Stimulated activated CD8-positive, alpha-beta memory T cell treated with anti-CD3 and anti-CD28 coated beads, Interleukin-7, amount 100 ng/mL, for 24 hours (primary cell): ENCODE measurements around the gene SLC25A52.
"Not testable (repeated sequence)": the region's sequence is repeated elsewhere in the genome, so short reads cannot be mapped to it uniquely, and the experiment has no call there.

ENCODE experiments used
- DNase-seq: peaks from one replicate; pipeline ENCODE4 v3.0.0-alpha.2; 2020; ENCODE audit warnings: low read depth

Gene SLC25A52, protein sequence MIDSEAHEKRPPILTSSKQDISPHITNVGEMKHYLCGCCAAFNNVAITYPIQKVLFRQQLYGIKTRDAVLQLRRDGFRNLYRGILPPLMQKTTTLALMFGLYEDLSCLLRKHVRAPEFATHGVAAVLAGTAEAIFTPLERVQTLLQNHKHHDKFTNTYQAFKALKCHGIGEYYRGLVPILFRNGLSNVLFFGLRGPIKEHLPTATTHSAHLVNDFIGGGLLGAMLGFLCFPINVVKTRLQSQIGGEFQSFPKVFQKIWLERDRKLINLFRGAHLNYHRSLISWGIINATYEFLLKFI

DNA sequence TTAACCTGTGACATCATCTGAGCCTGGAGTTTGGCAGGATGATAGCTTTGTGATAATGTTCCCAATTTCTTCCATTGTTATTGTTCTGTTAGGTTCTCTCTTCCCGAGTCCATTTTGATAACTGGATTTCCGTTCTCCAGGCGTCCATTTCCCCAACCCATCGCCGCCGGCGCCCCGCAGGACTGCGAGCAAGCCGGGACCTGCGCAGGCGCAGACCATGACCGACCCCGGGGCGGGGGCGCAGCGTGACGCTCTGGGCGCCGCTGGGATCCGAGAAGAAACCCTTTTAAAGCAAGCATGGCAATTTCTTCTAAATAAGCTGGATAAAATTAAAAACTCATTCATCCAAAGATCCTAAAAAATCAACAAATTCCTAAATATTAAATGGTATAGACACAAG, at the start of gene SLC25A52:
TSS of gene SLC25A52 (minus strand) at position 186 of the 400 bp plus-strand sequence. CDS start 219 bp downstream, outside the sequence.
- DNase-seq, result no peak

DNA sequence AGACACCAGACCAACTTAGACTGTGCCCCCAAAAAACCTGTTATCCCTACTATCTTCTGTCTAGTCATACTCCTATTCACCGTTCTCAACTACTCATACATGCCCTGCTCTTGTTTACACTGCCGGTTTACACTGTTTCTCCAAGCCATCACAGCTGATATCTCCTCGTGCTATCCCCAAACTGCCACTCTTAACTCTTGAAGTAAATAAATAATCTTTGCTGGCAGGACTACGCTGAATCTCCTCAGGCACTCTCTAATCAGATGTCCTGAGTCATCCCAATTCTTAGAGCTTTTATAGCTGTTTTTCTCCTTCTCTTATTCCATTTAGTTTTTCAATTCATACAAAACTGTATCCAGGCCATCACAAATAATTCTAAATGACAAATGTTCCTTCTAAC, 48.4 kb upstream of the SLC25A52 start:
- DNase-seq, result not testable (repeated sequence)

DNA sequence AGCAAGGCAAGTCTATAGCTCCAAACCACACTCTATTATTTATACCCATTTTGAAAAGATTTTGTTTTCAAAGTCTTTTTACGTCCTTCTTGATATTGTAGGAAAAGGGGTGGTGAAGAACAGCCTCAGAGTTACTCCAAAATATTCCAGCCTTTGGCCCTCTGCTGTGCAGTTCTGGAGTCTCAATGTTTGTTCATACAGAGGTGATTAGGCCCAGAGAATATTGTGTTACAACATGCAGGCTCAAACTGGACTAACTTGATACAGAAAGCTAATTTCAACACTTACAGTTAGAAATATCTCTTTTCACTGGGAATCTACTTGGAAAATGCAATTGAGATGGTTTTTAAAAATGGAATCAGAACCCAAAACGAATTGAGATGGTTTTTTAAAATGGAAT, 40.4 kb upstream of the SLC25A52 start:
- no peak for DNase-seq

DNA sequence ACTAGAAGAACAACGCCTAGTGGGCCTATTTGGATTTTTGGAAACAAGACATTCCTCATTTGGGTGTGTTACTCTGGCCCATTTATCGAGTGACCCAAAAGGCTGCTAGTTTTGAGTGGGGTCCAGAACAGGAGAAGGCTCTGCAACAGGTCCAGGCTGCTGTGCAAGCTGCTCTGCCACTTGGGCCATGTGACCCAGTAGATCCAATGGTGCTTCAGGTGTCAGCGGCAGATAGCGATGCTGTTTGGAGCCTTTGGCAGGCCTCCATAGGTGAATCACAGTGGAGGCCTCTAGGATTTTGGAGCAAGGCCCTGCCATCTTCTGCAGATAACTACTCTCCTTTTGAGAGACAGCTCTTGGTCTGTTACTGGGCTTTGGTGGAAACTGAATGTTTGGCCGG, 38.6 kb upstream of the SLC25A52 start:
- DNase-seq, result not testable (repeated sequence)

DNA sequence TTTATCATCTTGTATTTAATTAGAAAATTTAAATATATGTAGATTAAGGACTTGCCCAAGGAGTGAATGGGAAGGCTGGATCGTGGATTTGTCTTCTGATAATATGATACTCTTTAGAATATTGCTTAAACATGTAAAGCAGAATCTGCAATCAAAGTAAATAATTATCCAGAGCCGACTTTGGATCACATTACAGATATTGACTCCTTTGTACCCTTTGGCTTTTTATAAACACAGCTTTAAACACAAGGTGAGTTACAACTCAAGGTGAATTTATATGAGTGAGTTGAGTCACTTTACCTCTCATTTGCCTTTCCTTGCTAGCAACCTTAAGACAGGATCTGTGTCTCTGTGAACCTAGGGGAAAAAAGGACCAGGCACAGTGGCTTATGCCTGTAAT, 37.7 kb upstream of the SLC25A52 start:
- no peak for DNase-seq

DNA sequence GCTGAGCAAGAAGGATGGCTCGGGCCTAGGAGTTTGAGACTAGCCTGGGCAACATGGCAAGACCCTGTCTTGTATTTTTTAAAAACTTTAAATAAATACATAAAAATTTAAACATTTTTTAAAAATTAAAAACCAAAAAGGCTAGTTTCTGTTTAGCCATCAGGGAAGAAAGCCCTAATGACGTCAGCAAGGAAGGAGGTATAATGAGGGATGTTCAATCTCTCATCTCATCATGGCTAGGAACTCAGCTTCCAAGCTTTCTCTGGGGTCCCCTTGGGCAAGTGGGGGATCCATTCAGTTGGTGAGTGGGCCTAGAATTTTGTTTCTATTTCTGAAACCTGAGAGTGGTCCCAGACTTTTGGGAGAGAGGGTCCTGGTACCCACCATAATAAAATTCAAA, 35.1 kb upstream of the SLC25A52 start:
- DNase-seq, result no peak

DNA sequence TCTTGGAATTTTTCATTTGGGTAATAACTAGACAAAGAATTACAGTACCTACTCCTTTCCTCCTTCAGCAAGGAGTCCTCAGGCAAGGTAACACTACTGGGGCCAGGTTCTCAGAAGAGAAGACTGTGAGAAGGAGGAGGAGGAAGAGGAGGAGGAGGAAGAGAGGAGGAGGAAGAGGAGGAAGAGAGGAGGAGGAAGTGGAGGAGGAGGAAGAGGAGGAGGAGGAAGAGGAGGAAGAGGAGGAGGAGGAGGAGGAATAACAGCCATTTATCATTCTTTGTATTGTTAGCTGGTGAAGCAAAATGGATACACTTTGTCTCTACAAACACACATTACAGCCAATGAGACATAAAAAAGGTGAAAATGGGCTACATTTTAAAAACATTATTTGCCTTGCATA, 32.9 kb upstream of the SLC25A52 start:
- DNase-seq, result no peak

DNA sequence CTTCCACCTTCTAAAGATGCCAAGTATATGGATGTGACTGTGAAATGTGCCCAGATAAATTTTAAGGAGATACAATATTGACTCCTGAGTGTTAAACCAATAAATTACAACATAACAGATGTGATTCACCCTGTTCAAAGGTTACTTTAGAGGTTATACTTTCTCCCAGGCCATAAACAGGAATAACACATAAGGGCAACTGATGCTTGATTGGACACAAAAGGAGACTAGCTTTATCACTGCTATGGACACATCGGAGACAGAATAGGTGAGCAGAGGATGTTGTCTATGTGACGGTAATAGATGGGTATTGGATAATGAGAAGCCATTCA, 31.9 kb upstream of the SLC25A52 start:
- DNase-seq, result no peak

DNA sequence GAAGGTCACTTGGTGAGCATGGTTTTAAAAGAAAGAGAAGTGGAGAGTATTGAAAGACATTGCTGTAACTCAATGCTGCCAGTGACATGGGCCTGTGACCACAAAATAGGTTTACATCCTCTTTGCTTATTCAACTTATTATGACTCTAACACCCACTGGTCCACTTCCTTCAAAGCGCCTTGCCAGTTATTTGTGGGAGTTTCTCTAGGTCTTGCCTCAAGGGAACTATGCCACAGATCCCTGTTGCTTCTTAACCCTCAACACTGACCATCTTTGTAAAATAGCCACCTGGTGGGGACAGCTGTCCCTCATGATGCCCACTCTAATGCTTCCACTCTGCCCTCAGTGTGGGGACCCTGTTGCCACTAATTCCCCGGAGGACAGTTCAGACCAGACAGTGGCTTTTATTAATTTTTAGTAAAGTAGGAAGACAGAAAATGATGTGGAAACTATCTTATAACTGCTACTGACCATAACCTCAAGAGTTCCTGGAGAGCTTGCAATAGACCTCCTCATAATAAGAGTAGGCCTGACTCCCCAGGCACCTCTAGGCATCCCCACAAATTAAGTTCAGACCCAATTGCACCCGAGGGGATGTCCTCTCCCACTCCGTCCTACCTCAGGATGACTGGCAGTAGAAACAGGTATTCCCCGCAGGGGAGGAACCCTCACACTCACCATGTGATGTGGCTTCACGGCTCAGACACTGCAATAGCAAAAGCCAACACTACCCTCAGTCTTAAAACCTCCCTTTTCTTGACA, 31.3 kb upstream of the SLC25A52 start:
- no peak for DNase-seq

DNA sequence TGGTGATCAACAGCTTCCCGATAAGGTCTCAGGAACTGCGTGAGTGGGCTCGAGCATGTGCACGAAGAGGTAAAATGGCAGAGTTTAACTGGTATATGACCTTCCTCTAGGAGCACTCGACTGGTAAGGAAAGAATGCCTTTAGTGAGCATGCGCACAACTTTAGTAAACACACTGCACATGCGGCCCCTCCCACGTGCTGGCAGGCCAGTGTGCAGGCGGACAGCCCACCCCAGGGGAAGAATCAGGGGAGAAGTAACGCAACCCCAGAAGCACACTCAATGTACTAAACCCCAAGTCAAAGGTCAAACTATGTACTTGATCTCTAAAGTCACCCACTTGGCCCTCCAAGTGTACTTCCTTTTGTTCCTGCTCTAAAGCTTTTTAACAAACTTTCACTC, 28.7 kb upstream of the SLC25A52 start:
- no peak for DNase-seq

DNA sequence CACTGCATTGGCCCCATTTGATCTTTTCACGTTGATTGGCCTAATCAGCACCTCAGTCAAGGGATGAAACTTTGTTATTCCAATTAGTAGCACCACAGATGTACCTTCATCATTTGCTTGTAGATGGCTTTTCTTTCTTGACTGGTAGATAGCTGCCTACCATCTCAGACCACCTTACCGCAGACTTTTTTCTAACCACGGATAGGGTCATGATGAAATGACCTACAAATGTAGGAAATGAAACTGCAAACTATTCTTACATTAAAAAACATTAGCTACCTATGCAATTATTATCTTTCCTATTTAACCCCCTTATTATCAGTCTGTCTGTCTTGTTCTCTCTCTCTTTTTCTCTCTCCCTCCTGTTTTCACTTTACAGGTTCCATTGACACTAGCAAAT, 22.4 kb upstream of the SLC25A52 start:
- no peak for DNase-seq

DNA sequence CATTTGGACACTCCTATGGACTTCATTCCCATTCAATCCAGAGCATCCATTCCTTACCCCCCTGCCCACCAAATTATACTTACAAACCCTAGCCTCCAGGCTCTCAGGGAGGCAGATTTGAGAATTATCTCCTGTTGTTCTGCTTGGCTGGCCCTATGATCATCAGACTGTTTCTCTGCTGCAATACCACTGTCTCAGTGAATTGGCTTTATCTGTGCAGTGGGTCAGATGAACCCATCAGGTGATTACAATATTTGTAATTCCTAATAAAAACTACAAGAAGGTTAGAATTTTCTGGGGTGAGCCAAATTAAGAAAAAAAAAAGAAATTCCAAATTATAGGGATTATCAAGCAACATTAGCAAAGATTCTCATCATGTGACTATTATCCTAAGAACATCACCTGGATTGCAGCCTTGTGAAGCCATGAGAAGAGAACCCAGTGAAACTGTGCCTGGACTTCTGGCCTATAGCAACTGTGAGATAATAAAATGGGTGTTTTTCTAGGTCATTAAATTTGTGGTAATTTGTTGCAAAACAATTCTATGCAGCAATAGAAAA, 17.8 kb upstream of the SLC25A52 start:
- no peak for DNase-seq

DNA sequence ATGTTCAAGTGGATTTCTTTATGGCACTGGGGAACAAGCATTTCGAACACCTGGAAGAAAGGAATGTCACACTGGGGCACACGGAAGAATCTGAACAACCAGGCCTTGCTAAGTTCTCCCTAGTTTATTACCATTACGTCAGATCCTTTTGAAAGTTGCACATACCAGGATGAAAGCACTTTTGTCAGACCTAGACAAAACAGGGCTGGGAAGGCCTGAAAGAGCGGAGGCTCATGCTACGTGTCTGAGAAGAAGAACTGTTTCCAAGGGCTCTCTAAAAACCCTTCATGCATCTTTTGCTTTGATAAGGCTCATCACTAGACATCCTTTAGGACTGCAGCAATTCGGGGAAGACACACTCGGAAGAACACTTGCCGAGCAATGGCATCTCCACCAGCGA, 15.4 kb upstream of the SLC25A52 start:
- no peak for DNase-seq

DNA sequence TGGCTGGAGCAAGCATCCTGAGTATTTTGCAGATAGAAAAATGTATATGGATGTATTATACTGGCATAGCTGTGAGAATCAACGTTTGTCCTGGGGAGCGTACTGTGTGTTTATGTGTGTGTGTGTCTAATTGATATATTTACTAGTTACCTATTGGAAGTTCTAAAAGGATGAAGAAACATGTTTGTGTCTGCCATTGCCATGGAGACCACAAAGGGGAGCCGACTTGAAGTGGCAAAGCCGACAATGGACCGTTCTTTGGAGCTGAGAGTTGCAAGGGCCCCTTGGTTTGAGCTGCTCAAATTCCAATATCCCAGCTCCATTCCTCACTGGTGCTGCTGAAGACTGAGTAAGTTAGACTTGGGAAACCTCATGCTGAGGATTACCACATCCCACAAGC, 14.3 kb upstream of the SLC25A52 start:
- no peak for DNase-seq

DNA sequence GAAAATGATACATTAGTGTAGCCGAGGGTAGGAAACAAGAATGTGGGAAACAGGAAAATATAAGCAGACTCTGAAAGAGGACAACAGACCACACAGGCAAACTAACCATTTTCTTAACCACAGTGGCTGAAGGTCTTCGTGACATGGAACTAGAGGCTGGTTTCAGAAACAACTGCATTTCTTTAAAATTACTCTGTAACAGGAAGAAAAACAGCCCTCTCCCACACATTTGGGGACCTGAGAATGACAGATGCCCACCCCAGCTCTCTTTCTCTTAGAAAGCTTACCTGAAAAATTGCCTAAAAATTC, 13.8 kb upstream of the SLC25A52 start:
- DNase-seq, result no peak

DNA sequence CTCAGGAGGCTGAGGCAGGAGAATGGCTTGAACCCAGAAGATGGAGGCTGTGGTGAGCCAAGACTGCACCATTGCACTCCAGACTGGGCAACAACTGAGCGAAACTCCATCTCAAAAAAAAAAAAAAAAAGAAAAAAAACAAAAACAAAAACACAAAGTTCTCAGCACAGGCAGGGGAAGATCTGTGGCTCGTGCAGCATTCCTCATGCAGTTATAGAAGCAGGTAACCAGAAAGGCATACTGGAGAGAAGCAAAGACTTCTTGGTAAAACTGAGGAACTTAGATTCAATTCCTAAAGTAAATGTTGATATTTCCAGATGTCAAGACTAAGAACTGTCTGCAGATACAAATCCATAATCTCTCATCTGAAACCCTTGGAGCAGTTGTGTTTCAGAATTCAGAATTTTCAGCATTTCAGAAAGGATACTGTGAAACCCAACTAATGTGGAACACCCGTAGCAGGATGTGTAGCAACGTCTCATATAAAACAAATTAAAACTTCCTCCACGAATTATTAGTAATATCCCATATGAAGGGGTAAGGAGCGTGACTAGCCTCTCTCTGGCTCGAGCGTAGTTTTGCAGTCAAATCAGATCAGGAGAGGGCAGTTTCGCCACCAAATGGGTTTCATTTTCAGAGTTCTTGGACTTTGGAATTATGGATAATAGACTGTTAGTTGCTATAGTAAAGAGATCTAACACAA, 13.2 kb upstream of the SLC25A52 start:
- DNase-seq, result no peak

DNA sequence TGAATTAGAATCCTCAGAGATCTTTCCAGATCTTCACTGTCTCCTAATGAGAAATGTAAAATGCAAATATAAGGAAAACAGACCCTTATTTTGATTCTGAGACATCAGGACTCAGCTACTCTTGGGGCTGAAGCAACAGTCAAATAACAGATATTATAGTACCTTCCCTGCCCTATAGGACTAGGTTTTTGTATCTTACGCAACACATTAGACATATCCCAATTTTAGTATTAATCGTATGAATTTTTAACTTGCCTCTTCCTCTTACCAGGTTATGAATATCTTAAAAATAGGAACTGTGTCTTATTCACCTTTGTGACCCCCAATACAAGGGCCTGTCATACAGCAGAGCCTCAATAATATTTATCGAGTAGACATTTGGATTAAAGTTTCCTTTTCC, 12.0 kb upstream of the SLC25A52 start:
- DNase-seq, result no peak

DNA sequence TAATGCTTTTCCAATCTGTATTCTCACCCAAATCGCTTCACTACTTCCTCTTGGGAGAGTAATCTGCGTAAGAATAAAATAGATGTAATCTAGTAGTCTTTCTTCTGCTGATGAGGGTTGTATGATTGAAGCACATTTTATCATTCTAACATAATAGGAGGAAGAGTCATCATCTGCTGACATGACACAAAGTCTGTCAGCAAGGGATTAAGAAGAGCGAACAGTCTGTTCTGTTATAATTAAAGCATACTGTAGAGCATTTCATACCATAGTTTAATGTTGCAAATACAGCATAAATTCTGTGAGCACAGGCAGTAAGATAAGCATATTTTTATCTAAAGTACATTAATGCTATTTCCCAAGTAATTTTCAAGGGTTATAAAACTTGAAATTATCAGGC, 10.4 kb downstream of the SLC25A52 start:
- no peak for DNase-seq

DNA sequence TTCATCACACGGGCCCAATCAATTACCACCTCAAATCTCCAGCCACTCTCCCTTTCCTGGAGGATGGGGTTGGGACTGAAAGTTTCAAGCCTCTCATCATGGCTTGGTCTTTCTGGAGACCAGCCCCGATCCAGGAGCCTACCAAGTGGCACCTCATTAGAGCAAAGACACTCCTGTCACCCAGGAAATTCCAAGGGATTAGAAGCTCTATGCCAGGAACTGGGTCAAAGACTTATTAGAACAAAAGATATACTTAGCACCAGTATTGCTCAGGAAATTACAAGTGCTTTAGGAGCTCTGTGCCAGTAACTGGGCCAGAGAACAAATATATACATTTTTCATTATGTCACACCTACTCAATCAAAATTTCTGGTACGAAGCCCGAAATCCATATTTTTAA, 14.3 kb downstream of the SLC25A52 start:
- DNase-seq, result no peak

DNA sequence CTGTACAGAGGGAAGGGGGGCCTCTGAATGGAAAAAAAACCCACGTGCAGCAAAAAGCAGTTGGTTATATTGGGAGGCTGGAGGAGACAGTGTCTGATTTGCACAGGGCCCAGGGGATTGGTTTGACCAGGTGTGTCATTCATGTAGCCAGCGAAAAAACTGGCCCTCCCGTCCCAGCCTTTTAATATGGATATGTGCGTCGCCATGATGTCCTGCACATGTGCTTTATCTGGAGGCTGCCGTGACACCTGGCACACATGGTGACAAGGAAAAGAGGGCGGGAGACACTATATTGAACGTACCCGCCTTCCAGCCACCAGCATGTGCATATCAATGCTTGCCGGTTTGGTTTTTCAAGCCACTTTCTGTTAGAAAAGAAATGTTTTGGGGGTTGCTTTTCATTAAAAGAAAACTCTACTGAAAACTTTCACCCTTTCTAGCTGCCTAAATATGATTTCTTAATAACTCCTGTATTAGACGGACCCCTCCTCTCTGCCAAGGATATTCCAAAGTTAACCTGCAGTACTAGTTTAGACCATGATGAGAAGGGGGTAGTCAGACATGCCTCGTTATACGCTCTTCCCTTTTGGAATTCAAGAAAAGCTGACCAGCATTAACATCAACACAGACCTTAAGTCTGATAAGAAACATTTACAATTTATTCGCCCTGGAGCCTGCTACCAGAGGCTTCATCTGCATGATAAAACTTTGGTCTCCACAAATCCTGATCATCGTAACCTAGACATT, 16.2 kb downstream of the SLC25A52 start:
- no peak for DNase-seq

DNA sequence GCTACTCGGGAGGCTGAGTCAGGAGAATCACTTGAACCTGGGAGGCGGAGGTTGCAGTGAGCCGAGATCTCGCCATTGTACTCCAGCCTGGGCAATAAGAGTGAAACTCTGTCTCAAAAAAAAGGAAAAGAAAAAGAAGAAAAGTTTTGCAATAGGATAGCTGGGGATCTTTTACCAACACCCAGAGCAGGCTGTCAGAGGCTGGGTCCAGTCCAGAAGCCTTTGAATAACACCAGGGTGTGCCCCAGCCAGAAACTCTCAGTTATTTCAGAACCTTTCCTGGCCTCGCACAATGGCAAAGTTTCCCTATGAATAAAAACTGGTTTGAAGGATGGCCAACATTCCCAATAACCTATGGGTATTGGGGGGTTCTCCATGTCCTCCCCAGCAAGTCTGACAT, 17.1 kb downstream of the SLC25A52 start:
- DNase-seq, result not testable (repeated sequence)

DNA sequence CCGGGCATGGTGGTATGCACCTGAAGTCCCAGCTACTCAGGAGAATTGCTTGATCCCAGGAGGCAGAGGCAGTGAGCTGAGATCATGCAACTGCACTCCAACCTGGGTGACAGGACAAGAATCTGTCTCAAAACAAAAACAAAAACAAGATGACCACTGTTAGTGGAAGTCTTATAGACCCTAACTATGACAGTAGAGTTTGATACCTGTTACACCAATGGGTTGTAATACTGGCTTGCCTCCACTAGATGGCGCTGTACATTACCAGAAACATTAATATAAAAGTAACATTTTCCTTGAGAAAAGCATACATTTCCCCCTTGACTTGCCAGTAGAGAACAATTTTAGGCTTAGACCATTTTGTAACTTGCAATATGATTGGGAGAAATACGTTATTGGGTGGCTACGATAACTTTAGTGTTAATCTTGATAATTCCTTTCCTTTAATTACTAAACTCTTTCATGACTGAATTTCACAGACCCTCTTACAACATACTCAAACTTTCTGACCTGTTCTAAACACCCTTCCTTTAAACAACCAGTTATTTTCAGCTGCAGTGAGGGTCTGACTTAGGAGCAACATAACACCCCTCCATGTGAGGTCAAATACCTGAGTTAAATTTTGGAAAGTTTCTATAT, 19.5 kb downstream of the SLC25A52 start:
- DNase-seq, result peak; percentile 30
